Putamen (tissue), 1 donor: Measurements from ENCODE around the gene PARN.
A peak's percentile ranks its signal among the peaks of the same experiment; 100 is the strongest.
"Not testable (repeated sequence)": the region's sequence is repeated elsewhere in the genome, so short reads cannot be mapped to it uniquely, and the experiment has no call there.

Source experiments
- DNase-seq: peaks from one replicate; pipeline ENCODE4 v3.0.0-alpha.2; 2016; ENCODE audit warnings: low spot score

PARN gene

GRCh38 chr16:14632693-14633569 lies 2.9 kb upstream of the PARN start, which contains the start of gene BFAR:
Gene BFAR, plus strand, starts transcription at chr16:14632951. Its CDS starts 11,396 bp downstream, at chr16:14644347.
- peak; percentile 98 for DNase-seq

GRCh38 chr16:14630620-14631330 lies 715 bp upstream of the PARN start:
- DNase-seq, result not testable (repeated sequence)

GRCh38 chr16:14629612-14629918 lies 495 bp downstream of the PARN start:
- no peak for DNase-seq

- DNase-seq, result no peak
Observed at GRCh38 chr16:14628806-14629611, 1.1 kb downstream of the PARN start.

GRCh38 chr16:14627078-14627477 lies 3.0 kb downstream of the PARN start:
- DNase-seq, result no peak

GRCh38 chr16:14618566-14618965 lies 11.5 kb downstream of the PARN start:
- DNase-seq, result no peak

- no peak for DNase-seq
Observed at GRCh38 chr16:14616280-14616679, 13.8 kb downstream of the PARN start.

- no peak for DNase-seq
Observed at GRCh38 chr16:14613991-14614390, 16.1 kb downstream of the PARN start.

GRCh38 chr16:14611660-14612059 lies 18.4 kb downstream of the PARN start:
- DNase-seq, result no peak

GRCh38 chr16:14609716-14610115 lies 20.3 kb downstream of the PARN start:
- no peak for DNase-seq

- DNase-seq, result no peak
Observed at GRCh38 chr16:14608604-14609003, 21.5 kb downstream of the PARN start.

- no peak for DNase-seq
Observed at GRCh38 chr16:14608111-14608566, 21.9 kb downstream of the PARN start.

GRCh38 chr16:14606102-14606501 lies 24.0 kb downstream of the PARN start:
- DNase-seq, result no peak

GRCh38 chr16:14602443-14602963 lies 27.6 kb downstream of the PARN start:
- peak; percentile 43 for DNase-seq

- peak; percentile 10 for DNase-seq
Observed at GRCh38 chr16:14600164-14600563, 29.9 kb downstream of the PARN start.

GRCh38 chr16:14586637-14587305 lies 43.3 kb downstream of the PARN start:
- DNase-seq, result no peak

GRCh38 chr16:14585287-14585686 lies 44.8 kb downstream of the PARN start:
- no peak for DNase-seq

GRCh38 chr16:14580926-14581325 lies 49.1 kb downstream of the PARN start:
- not testable (repeated sequence) for DNase-seq

GRCh38 chr16:14579266-14579665 lies 50.8 kb downstream of the PARN start:
- no peak for DNase-seq

GRCh38 chr16:14576532-14576931 lies 53.5 kb downstream of the PARN start:
- DNase-seq, result no peak

GRCh38 chr16:14576069-14576468 lies 54.0 kb downstream of the PARN start:
- DNase-seq, result no peak
